HUES6 (cell line): Measurements from ENCODE around the gene FAAP100.

Source experiments
- H3K27ac ChIP-seq: 2 replicates; pipeline ENCODE4 v1.7.0; 2013; ENCODE audit warnings: low read depth, mild to moderate bottlenecking, low read length, inconsistent platforms
- H3K27me3 ChIP-seq: 2 replicates; pipeline ENCODE4 v1.6.1; 2013; ENCODE audit warnings: low read length; ENCODE audit not compliant: control insufficient read depth, insufficient read depth
- H3K36me3 ChIP-seq: 2 replicates; pipeline ENCODE4 v1.6.1; 2013; ENCODE audit warnings: low read length; ENCODE audit not compliant: control insufficient read depth, insufficient read depth
- H3K4me1 ChIP-seq: 2 replicates; pipeline ENCODE4 v1.6.1; 2013; ENCODE audit warnings: low read length; ENCODE audit not compliant: control insufficient read depth, insufficient read depth
- H3K4me3 ChIP-seq: 2 replicates; pipeline ENCODE4 v1.5.1; 2013; ENCODE audit warnings: low read depth, low read length
- H3K9ac ChIP-seq: one replicate; pipeline ENCODE4 v1.6.1; 2013; ENCODE audit warnings: mild to moderate bottlenecking, low read length
- H3K9me3 ChIP-seq: 2 replicates; pipeline ENCODE4 v1.6.1; 2013; ENCODE audit warnings: low read depth, low read length; ENCODE audit not compliant: control insufficient read depth, insufficient read depth

The FAAP100 gene

DNA sequence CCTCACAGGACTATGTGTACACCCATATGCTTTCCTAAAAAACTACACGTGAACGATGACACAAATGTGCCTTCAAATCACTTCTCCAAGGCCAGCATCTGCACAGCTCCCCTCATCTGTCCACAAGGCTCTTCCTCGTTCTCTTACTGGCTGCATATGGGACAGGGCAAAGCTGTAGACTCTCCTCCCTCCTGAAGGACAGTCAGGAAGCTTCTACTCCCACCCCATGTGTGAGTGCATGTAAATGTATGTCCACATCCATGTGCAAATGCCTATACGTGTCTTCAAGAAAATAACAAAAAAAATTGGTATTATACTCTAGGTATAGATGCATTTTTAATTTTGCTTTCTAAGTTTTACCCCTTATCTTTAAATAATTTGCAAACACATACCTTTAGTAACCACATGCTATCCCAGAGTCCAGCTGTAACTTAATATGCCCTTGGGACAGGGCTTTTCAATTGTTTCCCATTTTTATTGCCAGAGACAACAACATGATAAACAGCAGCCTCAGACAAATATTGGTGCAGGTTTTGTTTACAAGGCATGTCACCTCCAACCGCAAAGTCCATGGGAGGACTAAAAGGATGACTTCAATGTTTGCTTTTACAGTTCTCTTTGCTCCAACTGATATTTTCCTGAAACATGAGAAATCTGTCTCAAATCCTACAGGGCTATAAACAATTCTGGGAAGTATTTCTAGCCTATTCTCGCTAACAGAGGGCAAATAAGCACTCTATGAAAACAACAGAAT lies 31.6 kb upstream of the FAAP100 start:
- H3K4me1 ChIP-seq, result no peaks in the 10 kb centered on the region
- no peaks in the 10 kb centered on the region for H3K9me3 ChIP-seq
- H3K4me3 ChIP-seq, result no peak overlapping the region
- no peaks in the 10 kb centered on the region for H3K27me3 ChIP-seq
- no peak overlapping the region for H3K9ac ChIP-seq
- H3K27ac ChIP-seq, result no peak overlapping the region
- H3K36me3 ChIP-seq, result peaks cover 90% of the 10 kb centered on the region

DNA sequence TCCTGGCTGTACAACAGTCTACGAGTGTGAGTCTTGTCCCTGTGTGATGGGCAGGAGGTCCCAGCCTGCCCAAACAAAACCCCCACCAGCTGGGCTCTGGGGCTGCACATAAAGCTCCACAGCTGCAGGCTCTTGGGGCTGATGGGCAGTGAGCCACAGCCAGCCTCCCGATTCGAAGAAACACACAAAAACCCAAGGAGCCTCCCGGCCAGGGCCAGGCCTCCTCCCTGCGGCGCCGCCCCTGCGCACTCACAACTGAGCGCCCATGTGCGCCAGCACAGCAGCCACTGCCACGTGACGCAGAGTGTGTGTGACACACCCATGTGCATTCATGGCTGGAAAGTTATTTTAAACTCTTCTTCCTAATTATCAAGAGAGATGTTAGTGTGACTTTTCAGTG lies 30.6 kb upstream of the FAAP100 start:
- no peak overlapping the region for H3K4me3 ChIP-seq
- H3K9me3 ChIP-seq, result no peaks in the 10 kb centered on the region
- H3K36me3 ChIP-seq, result peaks cover 90% of the 10 kb centered on the region
- no peaks in the 10 kb centered on the region for H3K4me1 ChIP-seq
- H3K27me3 ChIP-seq, result no peaks in the 10 kb centered on the region
- no peak overlapping the region for H3K9ac ChIP-seq
- no peak overlapping the region for H3K27ac ChIP-seq

DNA sequence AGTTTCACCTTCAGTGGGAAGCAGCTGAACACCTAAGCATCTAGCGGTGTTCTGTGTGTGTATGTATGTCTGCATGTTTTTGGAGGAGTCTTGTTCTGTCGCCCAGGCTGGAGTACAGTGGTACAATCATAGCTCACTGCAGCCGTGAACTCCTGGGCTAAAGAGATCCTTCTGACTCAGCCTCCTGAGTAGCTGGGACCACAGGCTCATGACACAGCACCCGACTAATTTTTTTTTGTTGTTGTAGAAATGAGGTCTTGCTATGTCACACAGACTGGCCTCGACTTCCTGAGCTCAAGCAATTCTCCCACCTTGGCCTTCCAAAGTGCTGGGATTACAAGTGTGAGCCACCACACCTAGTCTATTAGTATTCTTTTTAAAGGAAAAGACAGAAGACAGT lies 30.2 kb upstream of the FAAP100 start:
- Histone ChIP-seq H3K9me3 (no peaks in the 10 kb centered on the region), H3K27ac (no peak overlapping the region), H3K9ac (no peak overlapping the region), H3K27me3 (no peaks in the 10 kb centered on the region), H3K4me1 (no peaks in the 10 kb centered on the region), H3K36me3 (peaks cover 93% of the 10 kb centered on the region), H3K4me3 (no peak overlapping the region)

DNA sequence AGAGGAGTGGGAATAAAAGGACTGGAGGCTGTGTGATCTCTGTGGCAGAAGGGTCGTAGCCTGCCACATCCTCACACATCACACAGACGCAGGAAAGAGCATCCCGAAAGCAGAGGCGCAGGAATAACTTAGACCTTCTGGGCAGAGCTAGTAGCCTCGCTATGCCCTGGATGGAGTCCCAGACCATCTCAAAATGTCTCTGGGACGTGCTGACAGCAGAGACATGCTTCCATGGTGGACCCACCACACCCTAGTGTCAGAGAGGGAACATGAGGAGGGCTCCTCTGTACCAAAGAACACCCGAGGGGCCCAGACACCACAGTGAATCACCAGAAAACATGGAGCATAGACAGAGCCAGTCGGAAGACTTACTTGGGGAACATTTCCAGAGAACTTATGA lies 29.6 kb upstream of the FAAP100 start:
- Histone ChIP-seq H3K9ac (no peak overlapping the region), H3K27me3 (no peaks in the 10 kb centered on the region), H3K36me3 (peaks cover 95% of the 10 kb centered on the region), H3K9me3 (no peaks in the 10 kb centered on the region), H3K27ac (no peak overlapping the region), H3K4me3 (no peak overlapping the region), H3K4me1 (no peaks in the 10 kb centered on the region)

DNA sequence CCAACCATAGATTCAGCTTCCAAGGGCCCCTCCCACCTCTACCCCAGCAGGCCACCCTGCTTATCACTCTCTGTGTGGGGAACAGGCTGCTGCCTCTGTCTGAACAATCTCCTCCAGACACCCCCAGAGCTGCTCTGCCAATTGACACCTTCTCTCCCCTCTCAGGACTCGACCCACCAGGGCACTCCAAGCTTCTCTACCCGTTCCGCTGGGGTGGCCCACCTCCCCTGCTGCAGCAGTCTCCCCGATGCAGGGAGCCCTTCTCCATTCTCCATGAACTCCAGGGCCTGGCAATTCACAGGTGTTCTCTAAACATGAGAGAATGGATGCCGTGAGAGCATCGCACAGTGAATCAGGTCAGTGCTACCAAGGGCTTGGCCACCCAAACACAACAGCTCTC lies 28.3 kb upstream of the FAAP100 start:
- peaks cover 94% of the 10 kb centered on the region for H3K36me3 ChIP-seq
- H3K27ac ChIP-seq, result no peak overlapping the region
- no peaks in the 10 kb centered on the region for H3K4me1 ChIP-seq
- H3K9ac ChIP-seq, result peak overlapping the region; percentile 3
- H3K9me3 ChIP-seq, result no peaks in the 10 kb centered on the region
- no peaks in the 10 kb centered on the region for H3K27me3 ChIP-seq
- no peak overlapping the region for H3K4me3 ChIP-seq

DNA sequence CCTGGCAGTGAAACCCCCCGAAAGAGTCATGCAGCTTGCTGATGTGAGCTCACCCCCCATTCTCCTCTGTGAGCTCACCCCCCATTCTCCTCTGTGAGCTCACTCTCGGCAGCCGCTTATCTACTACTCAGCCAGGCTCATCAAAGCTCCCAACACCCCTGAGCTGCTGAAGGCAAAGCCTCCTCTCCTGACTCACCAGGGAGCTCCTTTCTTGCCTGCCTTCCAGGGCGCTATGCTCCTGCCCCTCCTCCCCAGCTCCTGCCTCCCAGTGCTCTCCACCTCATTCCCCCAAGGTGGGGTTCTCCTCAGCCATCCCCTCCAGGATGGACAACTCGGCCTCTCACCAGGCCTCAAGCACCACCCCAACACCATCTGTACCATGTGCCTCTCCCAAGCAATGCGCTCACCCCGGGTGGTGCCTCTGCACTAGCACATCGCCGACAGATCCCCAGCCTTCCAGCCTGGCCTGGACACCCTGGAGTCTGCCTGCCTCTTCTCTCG lies 27.7 kb upstream of the FAAP100 start:
- no peak overlapping the region for H3K27ac ChIP-seq
- peaks cover 92% of the 10 kb centered on the region for H3K36me3 ChIP-seq
- no peak overlapping the region for H3K4me3 ChIP-seq
- H3K27me3 ChIP-seq, result no peaks in the 10 kb centered on the region
- no peaks in the 10 kb centered on the region for H3K4me1 ChIP-seq
- H3K9ac ChIP-seq, result peak overlapping the region; percentile 3
- no peaks in the 10 kb centered on the region for H3K9me3 ChIP-seq

DNA sequence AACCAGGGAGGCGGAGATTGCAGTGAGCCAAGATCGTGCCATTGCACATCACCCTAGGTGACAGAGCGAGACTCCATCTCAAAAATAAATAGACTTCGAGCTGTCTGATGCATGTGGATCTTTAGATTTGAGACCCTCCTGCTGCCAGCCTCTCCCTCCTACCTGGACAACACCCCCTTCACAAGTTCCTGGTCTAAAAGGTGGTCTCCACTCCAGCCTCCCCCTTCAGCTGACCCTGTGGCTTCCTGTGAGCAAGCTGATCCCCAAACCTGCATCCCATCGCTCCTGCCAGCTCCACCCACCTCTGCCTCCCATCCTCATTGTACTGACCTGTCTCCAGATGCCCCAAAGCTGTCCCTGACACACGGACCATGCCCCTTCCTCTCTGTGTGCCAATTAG lies 27.1 kb upstream of the FAAP100 start:
- H3K9me3 ChIP-seq, result no peaks in the 10 kb centered on the region
- H3K36me3 ChIP-seq, result peaks cover 92% of the 10 kb centered on the region
- H3K4me1 ChIP-seq, result no peaks in the 10 kb centered on the region
- no peak overlapping the region for H3K9ac ChIP-seq
- no peaks in the 10 kb centered on the region for H3K27me3 ChIP-seq
- no peak overlapping the region for H3K27ac ChIP-seq
- H3K4me3 ChIP-seq, result no peak overlapping the region

DNA sequence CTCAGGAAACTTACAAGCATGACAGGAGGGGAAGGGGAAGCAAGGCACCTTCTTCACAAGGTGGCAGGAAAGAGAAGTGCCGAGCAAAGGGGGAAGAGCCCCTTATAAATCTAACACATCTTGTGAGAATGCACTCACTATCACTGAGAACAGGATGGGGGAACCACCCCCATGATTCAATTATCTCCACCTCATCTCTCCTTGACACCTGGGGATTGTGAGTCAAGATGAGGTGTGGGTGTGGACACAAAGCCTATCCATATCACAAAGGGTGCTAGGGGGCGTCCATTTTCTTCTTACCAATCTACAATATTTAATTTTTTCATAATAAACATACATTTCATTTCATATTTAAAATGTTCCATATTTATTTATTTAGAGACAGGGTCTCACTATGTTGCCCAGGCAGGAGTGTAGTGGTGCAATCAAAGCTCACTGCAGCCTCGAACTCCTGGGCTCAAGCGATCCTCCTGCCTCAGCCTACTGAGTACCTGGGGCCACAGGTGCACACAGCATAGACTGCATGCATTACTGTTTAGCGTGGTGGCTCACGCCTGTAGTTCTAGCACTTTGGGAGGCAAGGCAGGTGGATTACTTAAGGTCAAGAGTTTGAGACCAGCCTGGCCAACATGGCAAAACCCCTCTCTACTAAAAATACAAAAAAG lies 26.5 kb upstream of the FAAP100 start:
- H3K9me3 ChIP-seq, result no peaks in the 10 kb centered on the region

DNA sequence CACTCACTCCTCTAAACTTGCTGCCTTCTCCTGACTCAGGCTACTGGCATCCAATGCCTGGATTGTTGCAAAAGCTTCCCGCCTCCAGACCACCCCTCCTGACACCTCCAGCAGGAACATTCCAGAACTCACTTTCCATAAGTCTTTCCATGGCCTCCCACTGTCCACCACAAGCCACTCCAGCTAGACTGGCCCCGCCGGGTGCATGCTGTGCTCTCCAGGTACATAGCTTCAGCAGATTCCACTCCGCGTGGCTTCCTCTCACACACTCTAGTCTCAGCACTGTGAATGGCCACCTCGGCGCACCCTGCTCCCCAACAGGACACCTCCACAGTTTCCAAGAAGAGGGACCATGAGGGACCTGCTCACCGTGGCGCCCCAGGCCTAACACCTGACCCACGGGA lies 25.9 kb upstream of the FAAP100 start:
- no peaks in the 10 kb centered on the region for H3K4me1 ChIP-seq
- H3K4me3 ChIP-seq, result no peak overlapping the region
- no peak overlapping the region for H3K27ac ChIP-seq
- peaks cover 91% of the 10 kb centered on the region for H3K36me3 ChIP-seq
- H3K27me3 ChIP-seq, result no peaks in the 10 kb centered on the region
- no peak overlapping the region for H3K9ac ChIP-seq
- H3K9me3 ChIP-seq, result no peaks in the 10 kb centered on the region

More for the DNA sequence above, 26.5 kb upstream of the FAAP100 start:
- H3K27me3 ChIP-seq, result no peaks in the 10 kb centered on the region
- no peak overlapping the region for H3K4me3 ChIP-seq
- peaks cover 91% of the 10 kb centered on the region for H3K36me3 ChIP-seq
- H3K4me1 ChIP-seq, result no peaks in the 10 kb centered on the region
- H3K27ac ChIP-seq, result no peak overlapping the region
- H3K9ac ChIP-seq, result no peak overlapping the region

DNA sequence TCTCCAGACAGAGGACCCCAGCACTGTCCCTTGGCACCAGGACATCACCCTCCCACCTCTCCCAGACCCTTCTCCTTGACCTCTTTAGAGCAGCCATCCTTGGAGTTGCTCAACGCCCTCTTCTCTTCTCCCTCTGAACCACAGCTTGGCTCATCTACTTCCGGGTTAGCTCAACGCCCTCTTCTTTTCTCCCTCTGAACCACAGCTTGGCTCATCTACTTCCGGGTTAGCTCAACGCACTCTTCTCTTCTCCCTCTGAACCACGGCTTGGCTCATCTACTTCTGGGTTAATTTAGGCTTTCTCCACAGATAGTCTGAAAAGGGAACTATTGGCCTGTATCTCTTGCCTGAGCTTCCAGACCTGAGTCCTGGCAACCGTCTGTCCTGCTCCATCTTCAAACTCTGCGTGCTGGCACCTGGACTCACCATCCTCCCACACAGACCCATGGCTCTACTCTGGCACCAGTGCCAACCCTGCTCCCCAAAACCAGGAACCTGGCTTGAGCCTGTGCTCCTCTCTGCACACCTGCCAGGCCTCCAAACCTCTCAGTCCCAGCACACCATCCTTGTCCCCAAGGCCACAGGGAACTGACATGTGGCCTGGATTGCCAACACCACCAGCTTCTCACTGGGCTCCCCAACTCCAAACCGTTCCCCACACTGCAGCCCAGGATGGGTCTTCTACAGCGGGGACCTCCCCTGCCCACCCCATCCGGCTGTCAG lies 25.3 kb upstream of the FAAP100 start:
- Histone ChIP-seq H3K9me3 (no peaks in the 10 kb centered on the region), H3K4me3 (no peak overlapping the region), H3K27me3 (no peaks in the 10 kb centered on the region), H3K27ac (no peak overlapping the region), H3K4me1 (no peaks in the 10 kb centered on the region), H3K36me3 (peaks cover 91% of the 10 kb centered on the region), H3K9ac (no peak overlapping the region)
